ENCODE data around the gene KCNH2. TPM values are rescaled to one million over a fixed set of nuclear protein-coding genes. Genes with fewer than 3 reads are reported as not detected.

The KCNH2 gene
- total and polyA plus RNA-seq, 12 donors = 1.1 to 18.7 (median 5.0) TPM

DNA sequence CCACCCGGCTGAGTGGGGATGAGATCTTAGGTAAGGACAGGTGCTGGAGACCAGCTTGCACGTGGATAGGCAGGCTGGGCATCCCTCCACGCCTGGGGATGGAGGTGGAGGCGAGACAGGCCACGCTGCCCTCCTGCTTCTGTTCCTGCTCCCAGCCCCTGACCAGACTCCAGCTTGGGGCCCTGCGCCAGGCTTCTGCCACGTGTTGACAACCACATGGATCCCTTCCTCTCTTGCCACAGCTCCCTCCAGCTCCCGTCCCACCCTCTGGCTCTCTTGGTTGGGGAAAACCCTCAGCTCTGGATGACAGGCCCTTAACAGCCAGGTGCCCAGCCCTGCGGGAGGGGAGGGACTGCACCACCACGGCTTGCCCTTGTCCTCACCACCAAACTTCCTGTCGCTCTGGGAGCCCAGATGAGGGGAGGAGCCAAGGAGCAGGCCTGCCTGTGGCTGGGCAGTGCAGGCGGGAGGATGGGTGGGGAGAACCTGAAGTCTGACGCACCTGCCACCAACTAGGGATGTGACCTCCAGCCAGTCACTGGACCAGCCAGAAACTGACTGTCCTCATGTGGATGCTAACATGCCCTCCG is 36.0 kb downstream of the KCNH2 start:
- intact Hi-C loops (cut with DNase I) = no loop called here
- H3K4me1 ChIP-seq (replicated peaks in 1 of 2) = peaks cover 0 to 9% of the 10 kb centered on the region in 2 donors
- no peak for TF ChIP-seq POLR2A (IDR thresholded peaks at IDR 0.05)
- no peak for TF ChIP-seq CTCF (IDR thresholded peaks at IDR 0.05)
- H3K27ac ChIP-seq = peak overlapping the region in 1 of 5 donors; percentile 25
- DNase-seq = peak in 2 of 7 donors; percentile 10 to 81
- no peaks in the 10 kb centered on the region for H3K36me3 ChIP-seq (replicated peaks in 1 of 2)
- no peaks in the 10 kb centered on the region for H3K9me3 ChIP-seq (replicated peaks in 1 of 3)
- no peak overlapping the region for H3K4me3 ChIP-seq
- 57 to 68% (median 60%) methylated on average over 8 to 14 of the region's 14 CpGs for WGBS, 4 donors
- H3K27me3 ChIP-seq = no peaks in the 10 kb centered on the region

GRCh38 chr7:150941351-150942000 is 36.6 kb downstream of the KCNH2 start:
- DNase-seq = peak in 2 of 7 donors; percentile 6 to 47
- 85 to 91% (median 88%) methylated on average over 7 to 15 of the region's 15 CpGs for WGBS, 4 donors

GRCh38 chr7:150940431-150941102 is 37.6 kb downstream of the KCNH2 start:
- H3K9me3 ChIP-seq (replicated peaks in 1 of 3) = no peaks in the 10 kb centered on the region
- H3K4me3 ChIP-seq = no peak overlapping the region
- intact Hi-C loops (cut with DNase I) = no loop called here
- peaks cover 0 to 7% of the 10 kb centered on the region in 2 donors for H3K4me1 ChIP-seq (replicated peaks in 1 of 2)
- peak in 1 of 7 donors; percentile 36 for DNase-seq
- no peaks in the 10 kb centered on the region for H3K36me3 ChIP-seq (replicated peaks in 1 of 2)
- TF ChIP-seq POLR2A (IDR thresholded peaks at IDR 0.05) (no peak), CTCF (IDR thresholded peaks at IDR 0.05) (no peak)
- no peak overlapping the region for H3K27ac ChIP-seq
- peaks cover 3% of the 10 kb centered on the region for H3K27me3 ChIP-seq
- 76 to 86% (median 81%) methylated on average over 9 to 11 of the region's 11 CpGs for WGBS, 4 donors

More at GRCh38 chr7:150941351-150942000, 36.6 kb downstream of the KCNH2 start:
- Histone ChIP-seq H3K4me3 (no peak overlapping the region), H3K36me3 (replicated peaks in 1 of 2) (no peaks in the 10 kb centered on the region), H3K9me3 (replicated peaks in 1 of 3) (no peaks in the 10 kb centered on the region), H3K27ac (peak overlapping the region in 1 of 5 donors; percentile 25), H3K27me3 (no peaks in the 10 kb centered on the region), H3K4me1 (replicated peaks in 1 of 2) (peaks cover 0 to 9% of the 10 kb centered on the region in 2 donors)
- intact Hi-C loops (cut with DNase I) = no loop called here
- no peak for TF ChIP-seq POLR2A (IDR thresholded peaks at IDR 0.05)

DNA sequence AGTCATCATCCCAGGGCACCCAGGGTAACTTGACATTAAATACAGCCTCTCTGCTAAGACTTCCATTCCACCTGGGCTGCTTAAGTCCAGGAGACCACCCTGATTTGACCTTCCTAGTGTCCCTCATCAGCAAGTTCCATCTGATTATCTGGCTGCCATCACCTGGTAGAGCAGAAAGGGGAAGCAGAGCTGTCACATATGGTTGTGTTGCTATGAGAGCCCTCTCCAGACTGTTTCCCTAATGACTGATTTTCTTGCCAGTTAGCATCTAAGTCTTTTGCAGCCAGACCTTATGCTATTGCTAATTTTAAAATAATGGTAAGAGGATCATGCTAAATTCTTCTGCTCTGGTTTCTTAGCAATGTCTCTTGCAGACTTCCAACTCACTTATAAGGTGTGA is 38.7 kb downstream of the KCNH2 start:
- no peaks in the 10 kb centered on the region for H3K9me3 ChIP-seq (replicated peaks in 1 of 3)
- no peaks in the 10 kb centered on the region for H3K36me3 ChIP-seq (replicated peaks in 1 of 2)
- H3K4me1 ChIP-seq (replicated peaks in 1 of 2) = peaks cover 0 to 6% of the 10 kb centered on the region in 2 donors
- peaks cover 3% of the 10 kb centered on the region for H3K27me3 ChIP-seq
- intact Hi-C loops (cut with DNase I) = no loop called here
- TF ChIP-seq CTCF (IDR thresholded peaks at IDR 0.05) = no peak
- no peak for TF ChIP-seq POLR2A (IDR thresholded peaks at IDR 0.05)
- no peak overlapping the region for H3K4me3 ChIP-seq
- DNase-seq = peak in 1 of 7 donors; percentile 18
- no peak overlapping the region for H3K27ac ChIP-seq

Measured in adrenal gland (tissue), 12 donors.